Measurements from ENCODE around the gene ALPG. TPM values are rescaled to one million over a fixed set of nuclear protein-coding genes. Genes with fewer than 3 reads are reported as not detected.
"Not testable (repeated sequence)": the region's sequence is repeated elsewhere in the genome, so short reads cannot be mapped to it uniquely, and the experiment has no call there.

The ALPG gene
- total RNA-seq, 1 experiment from 2014 or later = 1.2 TPM

DNA sequence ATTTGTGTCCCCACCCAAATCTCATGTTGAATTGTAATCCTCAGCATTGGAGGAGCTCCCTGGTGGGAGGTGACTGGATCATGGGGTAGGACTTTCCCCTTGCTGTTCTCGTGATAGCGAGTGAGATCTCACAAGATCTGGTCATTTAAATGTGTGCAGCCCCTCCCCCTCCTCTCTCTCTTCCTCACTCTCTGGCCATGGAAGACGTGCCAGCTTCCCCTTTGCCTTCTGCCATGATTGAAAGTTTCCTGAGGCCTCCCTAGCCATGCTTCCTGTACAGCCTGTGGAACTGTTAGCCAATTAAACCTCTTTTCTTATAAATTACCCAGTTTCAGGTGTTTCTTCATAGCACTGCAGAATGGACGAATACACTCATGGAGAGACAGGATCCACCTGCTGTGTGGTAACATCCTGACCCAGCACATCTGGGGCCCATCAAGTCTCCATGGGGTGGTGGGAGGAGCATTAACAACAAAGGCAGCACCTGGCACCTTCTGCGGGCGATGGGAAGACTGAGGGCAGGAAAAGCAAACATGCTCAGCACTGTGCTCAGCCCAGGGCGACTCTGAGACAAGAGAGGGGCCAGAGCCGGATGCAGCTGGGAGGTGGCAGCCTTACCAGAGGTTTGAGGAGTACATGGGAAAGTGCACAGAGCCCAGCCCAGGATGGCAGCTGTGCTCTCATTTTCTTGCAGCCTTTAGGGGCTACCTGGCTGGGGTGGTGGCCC, 44.3 kb upstream of the ALPG start (continued):
- TF ChIP-seq, protein P1, sequence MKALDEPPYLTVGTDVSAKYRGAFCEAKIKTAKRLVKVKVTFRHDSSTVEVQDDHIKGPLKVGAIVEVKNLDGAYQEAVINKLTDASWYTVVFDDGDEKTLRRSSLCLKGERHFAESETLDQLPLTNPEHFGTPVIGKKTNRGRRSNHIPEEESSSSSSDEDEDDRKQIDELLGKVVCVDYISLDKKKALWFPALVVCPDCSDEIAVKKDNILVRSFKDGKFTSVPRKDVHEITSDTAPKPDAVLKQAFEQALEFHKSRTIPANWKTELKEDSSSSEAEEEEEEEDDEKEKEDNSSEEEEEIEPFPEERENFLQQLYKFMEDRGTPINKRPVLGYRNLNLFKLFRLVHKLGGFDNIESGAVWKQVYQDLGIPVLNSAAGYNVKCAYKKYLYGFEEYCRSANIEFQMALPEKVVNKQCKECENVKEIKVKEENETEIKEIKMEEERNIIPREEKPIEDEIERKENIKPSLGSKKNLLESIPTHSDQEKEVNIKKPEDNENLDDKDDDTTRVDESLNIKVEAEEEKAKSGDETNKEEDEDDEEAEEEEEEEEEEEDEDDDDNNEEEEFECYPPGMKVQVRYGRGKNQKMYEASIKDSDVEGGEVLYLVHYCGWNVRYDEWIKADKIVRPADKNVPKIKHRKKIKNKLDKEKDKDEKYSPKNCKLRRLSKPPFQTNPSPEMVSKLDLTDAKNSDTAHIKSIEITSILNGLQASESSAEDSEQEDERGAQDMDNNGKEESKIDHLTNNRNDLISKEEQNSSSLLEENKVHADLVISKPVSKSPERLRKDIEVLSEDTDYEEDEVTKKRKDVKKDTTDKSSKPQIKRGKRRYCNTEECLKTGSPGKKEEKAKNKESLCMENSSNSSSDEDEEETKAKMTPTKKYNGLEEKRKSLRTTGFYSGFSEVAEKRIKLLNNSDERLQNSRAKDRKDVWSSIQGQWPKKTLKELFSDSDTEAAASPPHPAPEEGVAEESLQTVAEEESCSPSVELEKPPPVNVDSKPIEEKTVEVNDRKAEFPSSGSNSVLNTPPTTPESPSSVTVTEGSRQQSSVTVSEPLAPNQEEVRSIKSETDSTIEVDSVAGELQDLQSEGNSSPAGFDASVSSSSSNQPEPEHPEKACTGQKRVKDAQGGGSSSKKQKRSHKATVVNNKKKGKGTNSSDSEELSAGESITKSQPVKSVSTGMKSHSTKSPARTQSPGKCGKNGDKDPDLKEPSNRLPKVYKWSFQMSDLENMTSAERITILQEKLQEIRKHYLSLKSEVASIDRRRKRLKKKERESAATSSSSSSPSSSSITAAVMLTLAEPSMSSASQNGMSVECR (CRISPR knock-in tag; IDR thresholded peaks at IDR 0.05; ENCODE audit: borderline replicate concordance) = no peak
- TF ChIP-seq NFE2L1 (CRISPR knock-in tag; IDR thresholded peaks at IDR 0.05) (no peak), ESRRA (CRISPR knock-in tag; IDR thresholded peaks at IDR 0.05; ENCODE audit: borderline replicate concordance) (no peak), ZNF138 (CRISPR knock-in tag; conservative IDR thresholded peaks at IDR 0.05) (no peak), FOXK1 (CRISPR knock-in tag; IDR thresholded peaks at IDR 0.05) (no peak), ATF1 (CRISPR knock-in tag; IDR thresholded peaks at IDR 0.05) (no peak), IRF2 (CRISPR knock-in tag; IDR thresholded peaks at IDR 0.05; ENCODE audit: borderline replicate concordance, low read depth) (no peak), CBFB (CRISPR knock-in tag; IDR thresholded peaks at IDR 0.05; ENCODE audit: low read depth) (no peak), TEAD4 (CRISPR knock-in tag; IDR thresholded peaks at IDR 0.05) (no peak)
- TF ChIP-seq, protein P2, sequence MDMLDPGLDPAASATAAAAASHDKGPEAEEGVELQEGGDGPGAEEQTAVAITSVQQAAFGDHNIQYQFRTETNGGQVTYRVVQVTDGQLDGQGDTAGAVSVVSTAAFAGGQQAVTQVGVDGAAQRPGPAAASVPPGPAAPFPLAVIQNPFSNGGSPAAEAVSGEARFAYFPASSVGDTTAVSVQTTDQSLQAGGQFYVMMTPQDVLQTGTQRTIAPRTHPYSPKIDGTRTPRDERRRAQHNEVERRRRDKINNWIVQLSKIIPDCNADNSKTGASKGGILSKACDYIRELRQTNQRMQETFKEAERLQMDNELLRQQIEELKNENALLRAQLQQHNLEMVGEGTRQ (CRISPR knock-in tag; IDR thresholded peaks at IDR 0.05) = no peak
- TF ChIP-seq, protein P3, sequence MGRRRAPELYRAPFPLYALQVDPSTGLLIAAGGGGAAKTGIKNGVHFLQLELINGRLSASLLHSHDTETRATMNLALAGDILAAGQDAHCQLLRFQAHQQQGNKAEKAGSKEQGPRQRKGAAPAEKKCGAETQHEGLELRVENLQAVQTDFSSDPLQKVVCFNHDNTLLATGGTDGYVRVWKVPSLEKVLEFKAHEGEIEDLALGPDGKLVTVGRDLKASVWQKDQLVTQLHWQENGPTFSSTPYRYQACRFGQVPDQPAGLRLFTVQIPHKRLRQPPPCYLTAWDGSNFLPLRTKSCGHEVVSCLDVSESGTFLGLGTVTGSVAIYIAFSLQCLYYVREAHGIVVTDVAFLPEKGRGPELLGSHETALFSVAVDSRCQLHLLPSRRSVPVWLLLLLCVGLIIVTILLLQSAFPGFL (CRISPR knock-in tag; IDR thresholded peaks at IDR 0.05; ENCODE audit: borderline replicate concordance) = no peak
- TF ChIP-seq, protein P4, sequence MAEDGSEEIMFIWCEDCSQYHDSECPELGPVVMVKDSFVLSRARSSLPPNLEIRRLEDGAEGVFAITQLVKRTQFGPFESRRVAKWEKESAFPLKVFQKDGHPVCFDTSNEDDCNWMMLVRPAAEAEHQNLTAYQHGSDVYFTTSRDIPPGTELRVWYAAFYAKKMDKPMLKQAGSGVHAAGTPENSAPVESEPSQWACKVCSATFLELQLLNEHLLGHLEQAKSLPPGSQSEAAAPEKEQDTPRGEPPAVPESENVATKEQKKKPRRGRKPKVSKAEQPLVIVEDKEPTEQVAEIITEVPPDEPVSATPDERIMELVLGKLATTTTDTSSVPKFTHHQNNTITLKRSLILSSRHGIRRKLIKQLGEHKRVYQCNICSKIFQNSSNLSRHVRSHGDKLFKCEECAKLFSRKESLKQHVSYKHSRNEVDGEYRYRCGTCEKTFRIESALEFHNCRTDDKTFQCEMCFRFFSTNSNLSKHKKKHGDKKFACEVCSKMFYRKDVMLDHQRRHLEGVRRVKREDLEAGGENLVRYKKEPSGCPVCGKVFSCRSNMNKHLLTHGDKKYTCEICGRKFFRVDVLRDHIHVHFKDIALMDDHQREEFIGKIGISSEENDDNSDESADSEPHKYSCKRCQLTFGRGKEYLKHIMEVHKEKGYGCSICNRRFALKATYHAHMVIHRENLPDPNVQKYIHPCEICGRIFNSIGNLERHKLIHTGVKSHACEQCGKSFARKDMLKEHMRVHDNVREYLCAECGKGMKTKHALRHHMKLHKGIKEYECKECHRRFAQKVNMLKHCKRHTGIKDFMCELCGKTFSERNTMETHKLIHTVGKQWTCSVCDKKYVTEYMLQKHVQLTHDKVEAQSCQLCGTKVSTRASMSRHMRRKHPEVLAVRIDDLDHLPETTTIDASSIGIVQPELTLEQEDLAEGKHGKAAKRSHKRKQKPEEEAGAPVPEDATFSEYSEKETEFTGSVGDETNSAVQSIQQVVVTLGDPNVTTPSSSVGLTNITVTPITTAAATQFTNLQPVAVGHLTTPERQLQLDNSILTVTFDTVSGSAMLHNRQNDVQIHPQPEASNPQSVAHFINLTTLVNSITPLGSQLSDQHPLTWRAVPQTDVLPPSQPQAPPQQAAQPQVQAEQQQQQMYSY (CRISPR knock-in tag; IDR thresholded peaks at IDR 0.05) = no peak
- TF ChIP-seq, protein P5, sequence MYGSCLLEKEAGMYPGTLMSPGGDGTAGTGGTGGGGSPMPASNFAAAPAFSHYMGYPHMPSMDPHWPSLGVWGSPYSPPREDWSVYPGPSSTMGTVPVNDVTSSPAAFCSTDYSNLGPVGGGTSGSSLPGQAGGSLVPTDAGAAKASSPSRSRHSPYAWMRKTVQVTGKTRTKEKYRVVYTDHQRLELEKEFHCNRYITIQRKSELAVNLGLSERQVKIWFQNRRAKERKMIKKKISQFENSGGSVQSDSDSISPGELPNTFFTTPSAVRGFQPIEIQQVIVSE (CRISPR knock-in tag; IDR thresholded peaks at IDR 0.05; ENCODE audit: borderline replicate concordance) = no peak

DNA sequence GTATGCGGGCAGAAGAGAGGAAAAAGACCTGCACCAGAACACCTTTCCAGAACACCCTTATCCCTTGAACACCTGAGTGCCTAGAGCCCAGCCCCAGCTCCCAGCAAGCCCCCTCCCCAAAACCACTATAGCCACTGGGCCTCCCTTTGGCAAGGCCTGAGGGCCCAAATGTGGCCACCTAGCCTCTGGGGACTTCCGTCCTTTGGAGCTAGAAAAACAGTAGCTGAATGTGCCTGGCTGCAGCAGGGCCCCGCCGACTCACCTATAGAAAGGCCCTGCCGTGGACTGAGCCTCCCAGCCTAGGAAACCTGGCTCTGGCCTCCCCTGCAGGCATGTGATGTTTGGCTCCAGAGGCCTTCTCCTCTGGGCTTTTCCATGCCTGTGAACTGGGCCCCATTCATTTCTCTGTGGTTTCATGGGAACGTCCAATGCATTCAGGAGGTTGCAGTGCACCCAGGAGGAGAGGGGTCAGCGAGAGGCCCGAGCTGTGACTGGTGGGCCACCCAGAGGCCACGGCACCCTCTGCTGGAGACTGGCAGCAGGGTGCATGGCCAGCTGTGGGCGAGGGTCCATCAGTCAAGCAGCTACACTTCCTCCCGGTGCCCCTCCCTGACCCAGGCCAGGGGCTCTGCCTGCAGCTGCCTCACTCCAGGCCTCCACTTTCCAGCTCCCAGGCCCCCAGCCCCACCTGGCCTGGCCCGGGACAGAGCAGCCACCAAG, 43.4 kb upstream of the ALPG start:
- peaks cover 14% of the 10 kb centered on the region for H3K4me1 Mint-ChIP-seq
- H3K36me3 Mint-ChIP-seq; H3K27me3 Mint-ChIP-seq (ENCODE audit: low read depth); ATAC-seq; POLR2A ChIA-PET; H3K27ac Mint-ChIP-seq; H3K4me3 Mint-ChIP-seq: not testable (repeated sequence)
- H3K9me3 Mint-ChIP-seq = peaks cover 11% of the 10 kb centered on the region; the same call in 1 of the 2 replicates
- CTCF ChIA-PET = interaction anchor here (0.6 to 6.4 kb wide), 9 partner anchors 22 to 718 kb away, joined by 3 to 78 read pairs (median 5); no protein-coding TSS in a partner anchor
- peak; percentile 13 for DNase-seq (ENCODE audit: low spot score)

All from WTC11 (cell line).